ENCODE data around the gene SIN3A. TPM values are rescaled to one million over a fixed set of nuclear protein-coding genes. Genes with fewer than 3 reads are reported as not detected.
A peak's percentile ranks its signal among the peaks of the same experiment; 100 is the strongest.
"Not testable (repeated sequence)": the region's sequence is repeated elsewhere in the genome, so short reads cannot be mapped to it uniquely, and the experiment has no call there.

The SIN3A gene
- total RNA-seq, 1 experiment from 2014 or later, result 20.6 TPM

- DNase-seq (ENCODE audit: low read depth), result peak; percentile 97
These were observed 936 bp downstream of the SIN3A start for GRCh38 chr15:75450307-75451201.

DNA sequence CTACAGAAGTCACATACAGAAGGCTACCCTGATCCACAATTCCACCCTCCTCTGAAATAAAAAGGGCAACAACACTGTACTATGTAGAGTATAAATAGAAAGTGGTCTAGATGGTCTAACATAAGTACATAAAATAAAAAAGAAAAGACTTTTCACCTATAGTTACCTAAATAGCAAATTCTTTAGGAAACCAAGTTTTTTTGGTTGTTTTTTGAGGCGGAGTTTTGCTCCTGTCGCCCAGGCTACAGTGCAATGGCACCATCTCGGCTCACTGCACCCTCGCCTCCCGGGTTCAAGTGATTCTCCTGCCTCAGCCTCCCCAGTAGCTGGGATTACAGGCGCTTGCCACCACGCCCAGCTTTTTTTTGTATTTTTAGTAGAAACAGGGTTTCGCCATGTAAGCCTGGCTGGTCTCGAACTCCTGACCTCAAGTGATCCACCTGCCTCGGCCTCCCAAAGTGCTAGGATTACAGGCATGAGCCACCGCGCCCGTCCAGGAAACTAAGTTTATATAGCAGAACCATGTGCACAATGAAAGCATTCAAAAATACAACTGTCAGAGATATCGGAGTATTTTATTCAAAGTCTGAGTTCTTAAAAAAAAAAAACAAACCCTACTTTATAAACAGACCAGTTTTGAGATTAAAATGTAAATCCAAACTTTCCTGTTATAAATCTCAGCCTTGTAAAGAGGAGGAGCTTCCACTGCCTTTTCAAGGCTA, 1.7 kb downstream of the SIN3A start:
- DNase-seq (ENCODE audit: low read depth), result no peak

- DNase-seq (ENCODE audit: low read depth), result not testable (repeated sequence)
These were observed 3.3 kb downstream of the SIN3A start for GRCh38 chr15:75448171-75448570.

DNA sequence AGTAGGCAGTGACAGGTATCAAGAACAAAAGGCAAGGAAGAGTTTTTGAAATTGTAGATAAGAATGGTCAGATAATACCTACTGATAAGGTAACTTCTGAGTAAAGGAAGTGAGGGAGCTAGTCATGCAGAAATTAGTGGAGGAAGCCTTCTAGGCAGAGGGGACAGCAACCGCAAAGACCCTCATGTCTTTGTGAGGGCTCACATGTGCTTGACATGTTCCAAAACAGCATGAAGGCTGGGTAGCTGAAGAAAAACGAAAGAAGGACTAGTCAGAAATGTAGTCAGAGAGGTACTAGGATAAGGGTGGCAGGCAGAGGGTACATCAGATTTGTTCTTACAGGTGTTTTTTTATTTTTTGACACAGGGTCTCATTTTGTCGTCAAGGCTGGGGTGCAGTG, 5.3 kb downstream of the SIN3A start:
- DNase-seq (ENCODE audit: low read depth), result no peak

- not testable (repeated sequence) for DNase-seq (ENCODE audit: low read depth)
These were observed 6.2 kb downstream of the SIN3A start for GRCh38 chr15:75445324-75445723.

GRCh38 chr15:75443972-75444453, 7.5 kb downstream of the SIN3A start:
- not testable (repeated sequence) for DNase-seq (ENCODE audit: low read depth)

DNA sequence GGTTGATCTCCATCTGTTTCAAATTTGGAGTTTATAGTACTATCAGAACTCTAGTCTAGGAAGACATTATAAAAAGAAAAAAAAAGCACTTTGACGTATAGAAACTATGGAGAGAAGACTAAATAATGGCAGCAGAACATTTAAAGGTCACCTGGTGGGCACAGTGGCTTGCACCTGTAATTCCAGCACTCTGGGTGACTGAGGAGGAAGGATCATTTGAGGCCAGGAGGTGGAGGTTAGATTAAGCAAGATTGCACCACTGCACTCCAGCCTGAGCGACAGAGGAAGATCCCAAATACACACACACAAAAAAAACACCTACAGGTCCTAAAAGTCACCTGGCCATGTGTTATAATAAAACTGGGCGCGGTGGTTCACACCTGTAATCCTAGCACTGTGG, 13.8 kb downstream of the SIN3A start:
- DNase-seq (ENCODE audit: low read depth), result no peak

- no peak for DNase-seq (ENCODE audit: low read depth)
These were observed 14.6 kb downstream of the SIN3A start for GRCh38 chr15:75436881-75437280.

DNA sequence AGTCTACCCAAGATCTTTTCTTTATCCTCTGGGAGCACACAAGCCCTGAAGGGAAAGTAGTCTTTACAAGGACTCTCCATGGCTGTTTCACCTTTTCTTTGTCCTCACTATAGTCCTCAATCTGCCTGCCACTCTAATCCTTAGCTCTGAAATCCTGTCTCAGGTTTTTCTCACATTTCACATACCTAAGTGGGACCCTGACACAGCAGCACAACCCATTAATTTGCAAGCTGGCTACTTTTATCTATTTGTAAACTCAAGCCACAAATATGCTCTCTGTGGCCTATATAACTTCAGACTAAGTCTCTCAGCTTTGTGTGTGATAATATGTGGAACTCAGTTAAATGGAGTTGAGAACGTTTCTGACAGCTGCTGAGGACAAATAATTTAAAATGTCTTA, 19.8 kb downstream of the SIN3A start:
- no peak for DNase-seq (ENCODE audit: low read depth)

GRCh38 chr15:75431270-75431669, 20.2 kb downstream of the SIN3A start:
- DNase-seq (ENCODE audit: low read depth), result no peak

DNA sequence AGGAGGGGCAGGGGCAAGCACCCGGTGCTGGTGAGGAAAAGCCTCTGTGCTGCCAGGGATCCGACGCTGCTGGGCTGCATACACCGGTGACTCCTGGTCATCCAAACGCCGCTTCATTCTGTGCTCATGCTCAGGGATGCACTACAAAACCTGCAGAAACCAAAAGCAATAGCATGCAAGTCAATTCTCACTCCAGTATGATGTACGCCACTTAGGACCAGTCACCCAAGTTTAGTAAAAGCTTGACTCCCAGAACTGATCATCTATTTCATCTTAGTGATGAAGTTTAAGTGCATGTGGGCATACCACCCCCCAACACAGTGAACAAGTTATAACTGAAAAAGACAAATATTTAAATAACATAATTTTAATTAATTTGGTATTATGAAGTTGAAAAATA, 21.2 kb downstream of the SIN3A start:
- no peak for DNase-seq (ENCODE audit: low read depth)

DNA sequence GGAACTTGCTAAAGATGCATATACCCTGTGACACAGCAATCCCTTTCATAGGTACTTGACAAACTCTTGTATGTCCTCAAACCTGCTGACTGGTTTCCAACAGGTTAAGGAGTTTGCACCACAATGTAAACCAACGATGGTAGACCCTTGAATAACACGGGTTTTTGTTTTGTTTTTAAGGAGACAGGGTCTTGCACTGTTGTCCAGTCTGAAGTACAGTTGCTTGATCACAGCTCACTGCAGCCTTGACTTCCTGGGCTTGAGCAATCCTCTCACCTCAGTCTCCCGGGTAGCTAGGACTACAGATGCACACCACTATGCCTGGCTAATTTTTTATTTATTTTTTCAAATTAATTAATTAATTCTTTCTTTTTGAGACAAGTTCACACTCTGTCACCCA, 23.3 kb downstream of the SIN3A start:
- DNase-seq (ENCODE audit: low read depth), result no peak

- no peak for DNase-seq (ENCODE audit: low read depth)
These were observed 25.5 kb downstream of the SIN3A start for GRCh38 chr15:75425966-75426500.

- no peak for DNase-seq (ENCODE audit: low read depth)
These were observed 28.9 kb downstream of the SIN3A start for GRCh38 chr15:75422554-75422953.

- no peak for DNase-seq (ENCODE audit: low read depth)
These were observed 30.8 kb downstream of the SIN3A start for GRCh38 chr15:75420698-75421097.

- no peak for DNase-seq (ENCODE audit: low read depth)
These were observed 34.9 kb downstream of the SIN3A start for GRCh38 chr15:75416584-75416983.

- no peak for DNase-seq (ENCODE audit: low read depth)
These were observed 41.3 kb downstream of the SIN3A start for GRCh38 chr15:75410196-75410595.

DNA sequence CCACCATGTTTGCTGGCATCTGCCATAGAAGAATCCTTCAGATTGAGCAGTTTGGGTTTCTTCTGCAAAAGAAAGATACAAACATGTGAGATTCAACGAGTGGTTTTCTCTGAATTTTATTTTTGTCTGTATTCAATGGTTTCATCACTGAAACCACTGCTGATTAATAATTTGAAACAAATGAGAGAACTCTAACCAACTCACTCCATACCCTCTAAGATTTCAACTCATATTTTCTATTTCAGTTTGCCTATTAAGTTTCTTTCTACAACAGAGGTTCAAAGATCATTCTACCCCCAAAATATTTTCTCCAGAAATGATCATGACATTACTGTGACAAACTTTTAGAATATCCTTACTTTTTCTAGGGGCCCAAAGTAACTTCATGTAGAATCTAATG, 44.4 kb downstream of the SIN3A start:
- no peak for DNase-seq (ENCODE audit: low read depth)

DNA sequence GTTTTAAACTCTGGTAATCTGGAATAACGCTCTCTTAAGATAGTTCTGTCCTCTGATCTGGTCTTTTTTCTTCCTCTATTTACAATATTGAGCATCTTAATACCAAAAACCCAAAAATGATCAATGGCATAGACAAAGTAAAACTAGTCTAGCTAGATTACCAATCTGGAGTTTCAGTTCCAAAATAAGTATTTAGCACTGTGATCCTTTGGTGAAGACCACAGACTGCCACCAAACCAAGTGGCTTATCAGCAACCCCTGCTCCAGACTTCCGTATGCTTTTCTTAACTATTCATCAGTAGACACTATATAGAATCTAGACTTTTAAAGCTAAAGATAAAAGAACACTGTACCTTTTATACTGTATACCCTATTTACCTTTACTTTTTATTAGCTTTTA, 47.6 kb downstream of the SIN3A start:
- DNase-seq (ENCODE audit: low read depth), result no peak

DNA sequence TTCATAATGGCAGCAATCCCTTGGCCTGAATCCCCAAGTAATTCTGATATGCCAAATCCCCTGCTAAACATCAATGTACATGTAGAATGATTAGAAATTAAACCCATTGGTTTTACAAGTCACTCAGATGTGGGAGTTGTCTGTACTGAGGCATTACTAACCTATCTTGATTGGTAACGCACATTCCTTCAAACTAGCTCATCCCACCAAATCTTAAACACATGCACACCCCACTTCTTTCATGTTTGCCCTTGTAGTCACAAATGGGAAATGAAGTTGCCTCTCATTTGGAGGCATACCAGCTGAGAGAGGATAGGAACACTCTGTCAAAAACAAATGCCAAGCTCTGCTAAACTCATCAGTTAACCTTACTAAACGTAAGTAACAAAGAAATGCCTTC, 54.0 kb downstream of the SIN3A start:
- DNase-seq (ENCODE audit: low read depth), result no peak

GRCh38 chr15:75389791-75390382, 61.6 kb downstream of the SIN3A start:
- no peak for DNase-seq (ENCODE audit: low read depth)

DNA sequence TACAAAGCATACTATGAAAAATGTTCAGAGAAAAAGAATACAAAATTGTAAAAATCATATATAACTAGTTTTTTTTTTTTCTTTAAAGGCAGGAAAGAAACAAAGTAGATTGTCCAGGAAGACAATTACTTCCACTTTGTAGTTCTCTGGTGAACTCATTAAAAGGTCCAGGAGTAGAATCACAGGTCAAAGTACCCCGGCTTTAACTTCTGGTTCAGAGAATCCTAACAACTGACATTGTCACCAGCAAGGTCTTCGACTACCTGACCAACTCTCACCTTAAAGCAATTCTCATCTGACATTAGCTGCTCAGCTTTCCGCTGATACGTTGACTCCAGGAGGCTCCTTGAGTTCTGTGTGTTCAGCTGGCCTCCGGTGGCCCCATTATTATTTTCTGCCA, 67.5 kb downstream of the SIN3A start:
- not testable (repeated sequence) for DNase-seq (ENCODE audit: low read depth)

All from Daoy (cell line).